ENCODE results near the gene AUNIP. TPM values are rescaled to one million over a fixed set of nuclear protein-coding genes. Genes with fewer than 3 reads are reported as not detected.

Gene AUNIP
- total RNA-seq, 2 experiments from 2014 or later: 8.8 to 10.3 TPM

DNA sequence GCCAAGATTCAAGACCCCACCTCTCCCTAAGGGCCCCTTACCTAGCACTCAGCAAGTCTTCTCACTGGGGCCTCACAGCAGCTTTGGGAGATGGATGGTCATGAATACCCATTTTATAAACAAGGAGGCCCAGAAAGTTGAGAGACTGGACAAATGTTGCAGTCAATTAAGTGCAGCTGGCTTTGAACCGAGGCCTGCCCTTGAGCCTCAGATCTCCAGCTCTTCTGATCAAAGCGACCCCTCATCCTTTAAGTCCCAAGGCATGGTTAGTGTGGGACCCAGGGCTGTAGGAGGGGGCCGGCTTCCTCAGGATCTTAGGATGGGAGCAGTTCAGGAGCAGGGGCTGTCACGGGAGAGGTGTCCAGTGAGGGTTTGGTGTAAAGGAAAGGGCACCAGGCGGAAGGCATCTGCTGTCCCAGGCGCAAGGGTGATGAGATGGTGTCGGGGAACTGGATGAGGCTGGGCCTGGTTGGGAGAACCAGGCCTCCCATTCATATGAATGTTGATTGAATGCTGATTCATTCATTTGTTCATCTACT is 44.6 kb downstream of the AUNIP start:
- Mint-ChIP-seq H3K36me3 (ENCODE audit: low read depth) (peaks cover 4% of the 10 kb centered on the region), H3K27ac (no peak overlapping the region), H3K4me1 (ENCODE audit: low read depth) (peaks cover 13% of the 10 kb centered on the region), H3K27me3 (no peaks in the 10 kb centered on the region), H3K9me3 (no peaks in the 10 kb centered on the region), H3K4me3 (no peak overlapping the region)
- no peak for DNase-seq
- ATAC-seq: no peak
- ChIA-PET POLR2A (no interaction called here), CTCF (interaction anchor here (1.9 kb wide), 1 partner anchor 14 kb away, joined by 6 read pairs; the partner anchor contains the start of gene SELENON)
- TF ChIP-seq, protein P1, sequence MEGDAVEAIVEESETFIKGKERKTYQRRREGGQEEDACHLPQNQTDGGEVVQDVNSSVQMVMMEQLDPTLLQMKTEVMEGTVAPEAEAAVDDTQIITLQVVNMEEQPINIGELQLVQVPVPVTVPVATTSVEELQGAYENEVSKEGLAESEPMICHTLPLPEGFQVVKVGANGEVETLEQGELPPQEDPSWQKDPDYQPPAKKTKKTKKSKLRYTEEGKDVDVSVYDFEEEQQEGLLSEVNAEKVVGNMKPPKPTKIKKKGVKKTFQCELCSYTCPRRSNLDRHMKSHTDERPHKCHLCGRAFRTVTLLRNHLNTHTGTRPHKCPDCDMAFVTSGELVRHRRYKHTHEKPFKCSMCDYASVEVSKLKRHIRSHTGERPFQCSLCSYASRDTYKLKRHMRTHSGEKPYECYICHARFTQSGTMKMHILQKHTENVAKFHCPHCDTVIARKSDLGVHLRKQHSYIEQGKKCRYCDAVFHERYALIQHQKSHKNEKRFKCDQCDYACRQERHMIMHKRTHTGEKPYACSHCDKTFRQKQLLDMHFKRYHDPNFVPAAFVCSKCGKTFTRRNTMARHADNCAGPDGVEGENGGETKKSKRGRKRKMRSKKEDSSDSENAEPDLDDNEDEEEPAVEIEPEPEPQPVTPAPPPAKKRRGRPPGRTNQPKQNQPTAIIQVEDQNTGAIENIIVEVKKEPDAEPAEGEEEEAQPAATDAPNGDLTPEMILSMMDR (IDR thresholded peaks at IDR 0.05): no peak
- intact Hi-C loops (cut with micrococcal nuclease): loop anchor here (5.0 kb wide), 1 partner anchor 312 kb away; no protein-coding TSS in a partner anchor

DNA sequence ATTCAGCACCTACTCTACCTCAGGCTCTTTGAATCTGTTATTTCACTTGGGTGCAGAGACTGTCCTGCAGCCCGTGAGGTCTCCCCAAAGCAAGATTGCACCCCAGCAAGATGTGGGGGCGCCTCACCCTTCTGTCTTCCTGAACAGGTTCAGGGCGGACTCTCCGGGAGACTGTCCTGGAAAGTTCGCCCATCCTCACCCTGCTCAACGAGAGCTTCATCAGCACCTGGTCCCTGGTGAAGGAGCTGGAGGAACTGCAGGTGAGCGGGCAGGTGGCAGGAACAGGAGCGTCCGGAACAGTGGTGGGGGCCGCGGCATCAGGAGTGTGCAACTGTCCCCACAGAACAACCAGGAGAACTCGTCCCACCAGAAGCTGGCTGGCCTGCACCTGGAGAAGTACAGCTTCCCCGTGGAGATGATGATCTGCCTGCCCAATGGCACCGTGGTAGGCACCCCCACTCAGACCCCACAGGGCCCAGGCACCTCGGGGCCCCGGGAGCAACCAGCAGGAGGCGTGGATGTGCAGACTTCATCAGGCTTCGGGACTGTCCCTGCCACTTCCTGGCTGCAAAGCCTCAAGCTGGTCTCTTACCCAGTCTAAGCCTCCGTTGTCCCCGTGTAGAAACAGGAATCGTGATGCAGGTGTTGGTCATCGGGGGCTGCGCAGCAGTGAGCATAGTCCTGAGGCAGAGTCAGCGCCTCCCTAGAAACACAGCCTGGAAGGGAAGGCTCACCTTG is 45.4 kb downstream of the AUNIP start:
- ATAC-seq (peak; percentile 28), DNase-seq (peak; percentile 33)
- no peaks in the 10 kb centered on the region for H3K9me3 Mint-ChIP-seq
- POLR2A ChIA-PET: no interaction called here
- TF ChIP-seq, protein P1 (IDR thresholded peaks at IDR 0.05): no peak
- no peak overlapping the region for H3K27ac Mint-ChIP-seq
- no peaks in the 10 kb centered on the region for H3K27me3 Mint-ChIP-seq
- CTCF ChIA-PET: interaction anchor here (1.9 kb wide), 1 partner anchor 13 kb away, joined by 6 read pairs; the partner anchor contains the start of gene SELENON
- H3K4me1 Mint-ChIP-seq (ENCODE audit: low read depth): peaks cover 8% of the 10 kb centered on the region
- intact Hi-C loops (cut with micrococcal nuclease): loop anchor here (5.0 kb wide), 1 partner anchor 312 kb away; no protein-coding TSS in a partner anchor
- H3K36me3 Mint-ChIP-seq (ENCODE audit: low read depth): peaks cover 4% of the 10 kb centered on the region
- no peak overlapping the region for H3K4me3 Mint-ChIP-seq

DNA sequence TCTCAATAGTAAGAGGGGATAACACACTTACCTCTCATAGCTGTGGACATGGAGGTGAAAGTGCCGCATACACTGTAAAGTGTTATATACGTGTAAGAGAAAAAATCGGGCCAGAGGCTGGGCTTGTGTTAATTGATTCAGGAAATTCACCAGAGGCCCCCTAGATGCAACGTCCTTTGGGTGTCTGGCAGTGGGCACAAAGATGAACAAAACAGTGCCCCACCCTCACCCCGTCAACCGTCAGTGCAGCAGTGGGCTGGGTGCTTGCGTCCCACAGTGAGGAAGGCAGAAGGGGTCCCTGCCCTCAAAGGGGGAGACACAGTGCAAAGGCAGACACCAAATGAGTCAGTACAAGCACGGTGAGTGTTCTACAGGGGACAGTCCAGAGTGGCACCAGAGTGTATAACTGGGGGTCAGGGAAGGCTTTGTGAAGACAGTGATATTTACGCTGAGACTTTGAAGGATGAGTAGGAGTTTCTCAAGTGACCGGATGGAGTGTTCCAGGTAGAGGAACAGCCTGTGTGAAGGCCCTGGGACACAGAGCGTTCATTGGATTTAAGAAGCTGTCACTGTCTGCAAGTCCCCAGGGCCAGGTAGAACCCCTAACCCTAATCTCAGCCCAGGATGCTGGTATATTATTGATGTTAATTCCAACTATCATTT is 46.1 kb downstream of the AUNIP start:
- CTCF ChIA-PET: interaction anchor here (1.8 to 1.9 kb wide), 2 partner anchors 13 to 195 kb away, joined by 4 to 6 read pairs; partner anchors contain the start of gene SELENON
- intact Hi-C loops (cut with micrococcal nuclease): loop anchor here (5.0 kb wide), 1 partner anchor 311 kb away; no protein-coding TSS in a partner anchor

DNA sequence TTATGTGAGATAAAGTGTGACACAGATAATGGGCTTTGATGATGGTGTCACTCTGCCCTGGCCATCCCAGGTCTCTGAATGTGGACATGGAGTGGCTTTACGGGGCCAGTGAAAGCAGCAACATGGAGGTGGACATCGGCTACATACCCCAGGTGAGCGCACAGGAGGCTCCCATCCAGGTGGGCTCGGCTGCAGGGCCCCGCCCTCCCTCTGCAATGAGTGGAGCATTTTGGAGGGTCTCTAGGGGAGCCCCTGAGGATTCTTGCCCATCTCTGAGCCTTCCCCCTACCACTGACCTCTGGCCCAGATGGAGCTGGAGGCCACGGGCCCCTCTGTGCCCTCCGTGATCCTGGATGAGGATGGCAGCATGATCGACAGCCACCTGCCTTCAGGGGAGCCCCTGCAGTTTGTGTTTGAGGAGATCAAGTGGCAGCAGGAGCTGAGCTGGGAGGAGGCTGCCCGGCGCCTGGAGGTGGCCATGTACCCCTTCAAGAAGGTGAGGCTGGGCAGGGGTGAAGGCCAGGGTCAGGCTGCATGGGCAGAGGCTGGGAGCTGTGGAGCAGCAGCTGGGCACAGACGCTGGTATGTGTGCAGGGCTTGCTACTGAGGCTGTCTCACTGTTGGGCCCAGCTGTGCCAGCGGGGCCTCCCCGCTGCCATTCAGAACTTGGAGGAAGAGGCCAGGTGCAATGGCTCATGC is 47.7 kb downstream of the AUNIP start:
- Mint-ChIP-seq H3K4me1 (ENCODE audit: low read depth) (no peaks in the 10 kb centered on the region), H3K4me3 (no peak overlapping the region), H3K27ac (no peak overlapping the region), H3K9me3 (no peaks in the 10 kb centered on the region), H3K27me3 (no peaks in the 10 kb centered on the region), H3K36me3 (ENCODE audit: low read depth) (peaks cover 4% of the 10 kb centered on the region)
- CTCF ChIA-PET: interaction anchor here (1.0 to 3.5 kb wide), 11 partner anchors 8 to 308 kb away, joined by 3 to 37 read pairs (median 5); partner anchors contain the start of genes MTFR1L and SELENON
- POLR2A ChIA-PET: interaction anchor here (0.9 to 1.4 kb wide), 3 partner anchors 37 to 317 kb away, joined by 3 read pairs; no protein-coding TSS in a partner anchor
- intact Hi-C loops (cut with micrococcal nuclease): loop anchor here (5.0 kb wide), 1 partner anchor 309 kb away; no protein-coding TSS in a partner anchor
- TF ChIP-seq, protein P1 (IDR thresholded peaks at IDR 0.05): no peak
- no peak for ATAC-seq
- no peak for DNase-seq

More for the DNA sequence above, 46.1 kb downstream of the AUNIP start:
- ATAC-seq (no peak), DNase-seq (no peak)
- no peak overlapping the region for H3K4me3 Mint-ChIP-seq
- TF ChIP-seq, protein P1 (IDR thresholded peaks at IDR 0.05): no peak
- H3K36me3 Mint-ChIP-seq (ENCODE audit: low read depth): peaks cover 4% of the 10 kb centered on the region
- no peaks in the 10 kb centered on the region for H3K9me3 Mint-ChIP-seq
- H3K27me3 Mint-ChIP-seq: no peaks in the 10 kb centered on the region
- POLR2A ChIA-PET: no interaction called here
- H3K4me1 Mint-ChIP-seq (ENCODE audit: low read depth): peaks cover 2% of the 10 kb centered on the region
- H3K27ac Mint-ChIP-seq: no peak overlapping the region
